IPS-18c (cell line): ENCODE results near the gene HIC2.
"Not testable (repeated sequence)": the region's sequence is repeated elsewhere in the genome, so short reads cannot be mapped to it uniquely, and the experiment has no call there.

Source experiments
- H3K4me3 ChIP-seq: 2 replicates; pipeline ENCODE4 v1.7.0; 2013; ENCODE audit warnings: low read depth, mild to moderate bottlenecking, low read length, moderate library complexity; ENCODE audit not compliant: insufficient read depth
- H3K9me3 ChIP-seq: one replicate; pipeline ENCODE4 v1.6.1; 2013; ENCODE audit warnings: mild to moderate bottlenecking, low read length, moderate library complexity; ENCODE audit not compliant: control insufficient read depth, insufficient read depth

Gene HIC2

DNA sequence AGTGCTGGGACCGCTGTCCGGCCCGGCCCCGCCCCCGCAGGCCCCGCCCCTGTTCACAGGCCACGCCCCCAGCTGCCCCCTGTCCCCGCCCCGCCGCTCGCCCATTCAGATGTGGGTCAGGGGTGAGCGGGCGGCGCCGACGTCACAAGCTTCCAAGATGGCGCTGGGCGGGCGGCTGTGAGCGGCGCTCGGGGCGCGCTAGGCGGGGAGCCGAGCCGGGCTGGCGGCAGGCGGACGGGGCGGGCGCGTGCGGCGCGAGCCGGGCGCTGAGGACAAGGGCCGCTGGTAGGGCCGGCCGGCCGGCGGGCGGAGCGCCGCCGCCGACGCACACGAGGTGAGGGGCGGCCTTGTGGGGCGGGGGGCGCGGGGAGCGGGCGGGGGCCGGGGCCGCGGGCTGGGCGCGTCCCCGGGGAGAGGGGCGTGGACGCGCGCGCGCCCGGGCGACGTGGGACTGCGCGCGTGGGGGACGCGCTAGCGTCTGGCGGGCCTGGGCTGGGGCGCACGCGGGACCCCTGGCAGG lies at the start of gene HIC2:
HIC2 (plus strand) TSS at position 145 of the 520 bp plus-strand sequence. CDS start 25,461 bp downstream, outside the sequence.
- not testable (repeated sequence) for H3K4me3 ChIP-seq, H3K9me3 ChIP-seq

DNA sequence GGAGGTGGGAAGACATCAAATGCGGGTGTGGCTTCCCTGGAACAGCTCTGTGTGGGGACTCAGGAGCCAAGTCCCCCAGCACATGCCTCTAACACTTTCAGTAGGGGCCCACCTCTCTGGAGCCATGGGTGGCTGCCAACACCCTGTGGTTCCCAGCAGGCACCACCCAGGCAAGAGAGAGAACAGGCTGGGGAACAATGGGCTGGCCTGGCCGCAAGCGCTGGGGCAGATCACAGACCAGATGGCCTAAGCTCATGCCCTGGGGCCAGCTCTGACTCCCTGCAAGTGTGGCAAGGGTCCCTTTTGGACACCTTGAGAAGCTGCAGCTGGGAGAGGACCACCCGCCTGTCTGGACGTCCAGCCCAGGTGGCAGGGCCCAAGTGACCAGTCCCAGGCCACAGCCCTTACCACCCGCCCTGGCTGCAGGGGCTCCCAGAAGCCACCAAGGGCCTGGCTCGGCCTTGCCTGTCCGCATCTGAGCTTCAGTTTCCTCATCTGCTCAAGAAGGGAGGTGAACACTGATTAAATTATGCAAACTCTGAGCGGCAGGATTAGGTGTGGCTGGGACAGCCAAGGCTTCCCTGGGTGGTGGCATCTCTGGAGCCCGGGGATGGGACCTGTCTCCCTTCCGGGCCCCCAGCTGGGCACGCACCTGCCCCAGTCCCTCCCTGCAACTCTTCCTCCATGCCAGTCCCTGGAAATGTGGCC lies 48.4 kb upstream of the HIC2 start:
- not testable (repeated sequence) for H3K9me3 ChIP-seq, H3K4me3 ChIP-seq

DNA sequence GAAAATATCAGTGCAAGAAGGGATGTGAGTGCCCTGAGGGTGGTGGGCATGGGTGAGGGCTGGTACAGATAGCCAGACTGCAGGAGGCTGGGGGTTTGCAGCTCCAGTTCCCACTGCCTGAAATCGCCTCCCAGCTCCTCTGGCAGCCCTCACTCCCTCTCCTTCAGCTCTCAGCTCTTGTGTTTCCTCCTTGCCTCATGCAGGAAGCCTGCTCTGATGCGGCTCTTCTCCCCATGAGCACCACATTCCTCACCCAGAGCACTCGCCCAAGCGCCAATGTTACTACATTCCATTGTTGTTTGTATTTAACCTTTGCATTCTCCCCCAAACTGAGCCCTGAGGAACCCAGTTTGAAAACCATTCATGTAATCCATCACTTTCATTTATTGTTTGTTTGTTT lies 41.3 kb upstream of the HIC2 start:
- not testable (repeated sequence) for H3K4me3 ChIP-seq, H3K9me3 ChIP-seq

DNA sequence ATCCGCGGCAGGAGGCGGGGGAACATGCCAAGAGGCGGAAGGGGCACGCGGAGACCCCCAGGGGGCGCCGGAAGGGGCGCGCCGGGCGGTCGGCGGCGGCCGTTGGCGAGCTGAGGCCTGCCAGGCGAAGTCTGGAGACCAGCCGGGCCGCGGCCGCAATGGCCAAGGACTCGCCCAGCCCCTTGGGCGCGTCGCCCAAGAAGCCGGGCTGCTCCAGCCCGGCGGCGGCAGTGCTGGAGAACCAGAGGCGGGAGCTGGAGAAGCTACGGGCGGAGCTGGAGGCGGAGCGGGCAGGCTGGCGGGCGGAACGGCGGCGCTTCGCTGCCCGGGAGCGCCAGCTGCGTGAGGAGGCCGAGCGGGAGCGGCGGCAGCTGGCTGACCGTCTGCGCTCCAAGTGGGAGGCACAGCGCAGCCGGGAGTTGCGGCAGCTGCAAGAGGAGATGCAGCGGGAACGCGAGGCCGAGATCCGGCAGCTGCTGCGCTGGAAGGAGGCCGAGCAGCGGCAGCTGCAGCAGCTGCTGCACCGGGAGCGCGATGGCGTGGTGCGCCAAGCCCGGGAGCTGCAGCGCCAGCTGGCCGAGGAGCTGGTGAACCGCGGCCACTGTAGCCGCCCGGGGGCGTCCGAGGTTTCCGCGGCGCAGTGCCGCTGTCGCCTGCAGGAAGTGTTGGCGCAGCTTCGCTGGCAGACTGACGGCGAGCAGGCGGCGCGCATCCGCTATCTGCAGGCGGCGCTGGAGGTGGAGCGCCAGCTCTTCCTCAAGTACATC lies 33.3 kb upstream of the HIC2 start, which contains the start of gene RIMBP3B:
RIMBP3B (plus strand) TSS at position 51 of the 767 bp plus-strand sequence; CDS start at position 159, 108 bp downstream.
- not testable (repeated sequence) for H3K4me3 ChIP-seq

GRCh38 chr22:21384468-21385357 lies 32.5 kb upstream of the HIC2 start:
- H3K9me3 ChIP-seq, H3K4me3 ChIP-seq: not testable (repeated sequence)

More for the DNA sequence above, 33.3 kb upstream of the HIC2 start, which contains the start of gene RIMBP3B:
- not testable (repeated sequence) for H3K9me3 ChIP-seq

- not testable (repeated sequence) for H3K4me3 ChIP-seq, H3K9me3 ChIP-seq
Measured at GRCh38 chr22:21389480-21389879, 27.7 kb upstream of the HIC2 start.

DNA sequence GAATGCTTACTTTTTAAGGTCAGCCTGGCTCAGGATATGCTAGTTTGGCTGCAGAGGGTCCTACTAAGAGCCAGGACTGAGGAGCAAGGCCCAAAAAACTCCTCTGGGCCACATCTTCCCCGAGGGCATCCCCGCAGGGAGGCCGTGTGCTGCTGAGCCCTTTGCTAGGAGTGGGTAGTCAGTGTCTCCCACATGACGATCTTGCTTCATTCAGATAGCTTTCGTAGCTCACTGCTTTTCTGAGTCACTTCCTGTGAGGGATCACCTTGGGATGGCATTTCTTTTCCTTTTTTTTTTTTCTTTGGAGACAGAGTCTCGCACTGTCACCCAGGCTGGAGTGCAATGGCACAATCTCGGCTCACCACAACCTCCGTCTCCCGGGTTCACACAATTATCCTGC lies 27.2 kb upstream of the HIC2 start:
- H3K4me3 ChIP-seq, H3K9me3 ChIP-seq: not testable (repeated sequence)

- not testable (repeated sequence) for H3K9me3 ChIP-seq, H3K4me3 ChIP-seq
Measured at GRCh38 chr22:21394613-21395012, 22.6 kb upstream of the HIC2 start.

- not testable (repeated sequence) for H3K9me3 ChIP-seq, H3K4me3 ChIP-seq
Measured at GRCh38 chr22:21401197-21401969, 15.8 kb upstream of the HIC2 start.

DNA sequence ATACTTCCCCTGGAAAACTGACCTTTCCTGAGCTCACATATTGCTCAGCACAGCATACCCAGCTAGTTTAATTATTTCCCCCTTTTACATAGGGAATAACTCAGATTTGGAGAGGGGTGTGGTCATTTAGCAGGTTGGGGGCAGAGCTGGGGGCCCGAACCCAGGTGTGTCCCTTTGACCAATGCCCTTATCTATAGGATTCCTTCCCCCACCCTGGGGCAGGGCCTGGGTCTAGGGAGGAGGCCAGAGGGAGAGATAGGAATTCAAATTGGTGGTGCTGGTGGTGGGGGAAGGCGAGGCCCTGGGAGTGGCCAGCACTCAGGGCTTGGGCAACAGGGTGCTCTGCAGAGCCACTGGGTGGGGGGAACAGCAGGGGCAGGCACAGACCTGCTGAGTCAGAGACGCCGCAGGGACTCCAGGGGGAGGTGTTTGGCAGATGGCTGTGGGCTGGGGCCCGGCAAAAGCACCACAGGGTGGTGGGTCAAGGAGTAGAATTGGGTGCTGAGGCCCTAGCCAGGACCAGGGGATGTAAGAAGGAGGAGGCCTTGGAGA lies 14.3 kb upstream of the HIC2 start:
- not testable (repeated sequence) for H3K9me3 ChIP-seq, H3K4me3 ChIP-seq

GRCh38 chr22:21407139-21407538 lies 10.0 kb upstream of the HIC2 start:
- not testable (repeated sequence) for H3K4me3 ChIP-seq, H3K9me3 ChIP-seq

DNA sequence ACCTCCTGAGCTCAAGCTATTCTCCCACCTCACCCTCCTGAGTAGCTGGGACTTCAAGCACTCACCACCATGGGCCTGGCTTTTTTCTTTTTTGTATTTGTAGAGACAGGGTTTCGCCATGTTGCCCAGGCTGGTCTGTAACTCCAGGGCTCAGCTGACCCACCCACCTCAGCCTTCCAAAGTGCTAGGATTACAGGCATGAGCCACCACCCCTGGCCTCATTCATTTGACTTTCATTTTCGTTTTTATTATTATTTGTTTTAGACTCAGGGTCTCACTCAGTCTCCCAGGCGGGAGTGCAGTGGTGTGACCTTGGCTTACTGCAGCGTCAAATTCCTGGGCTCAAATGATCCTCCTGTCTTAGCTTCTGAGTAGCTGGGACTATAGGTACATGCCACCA lies 9.4 kb upstream of the HIC2 start:
- not testable (repeated sequence) for H3K4me3 ChIP-seq, H3K9me3 ChIP-seq

DNA sequence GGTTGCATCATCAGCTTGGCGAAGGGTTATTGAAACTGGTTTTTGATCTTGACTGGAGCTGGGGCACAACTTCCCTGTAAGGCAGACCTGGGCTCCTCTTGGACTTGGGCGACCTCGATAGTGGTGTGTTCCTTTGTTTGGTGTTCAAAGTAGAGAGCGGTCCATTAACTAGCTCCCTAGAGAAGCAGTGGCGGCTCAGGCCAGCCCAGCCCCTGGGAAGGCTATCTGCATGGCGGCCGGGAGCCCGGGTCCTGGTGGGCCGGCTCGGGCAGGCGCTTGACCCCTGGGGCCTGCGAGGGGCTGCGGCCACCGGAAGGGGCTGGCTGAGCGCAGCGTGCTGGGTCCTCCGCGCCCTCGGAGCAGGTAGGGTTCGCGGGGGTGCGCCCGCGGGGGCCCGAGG lies 796 bp upstream of the HIC2 start:
- not testable (repeated sequence) for H3K4me3 ChIP-seq, H3K9me3 ChIP-seq

DNA sequence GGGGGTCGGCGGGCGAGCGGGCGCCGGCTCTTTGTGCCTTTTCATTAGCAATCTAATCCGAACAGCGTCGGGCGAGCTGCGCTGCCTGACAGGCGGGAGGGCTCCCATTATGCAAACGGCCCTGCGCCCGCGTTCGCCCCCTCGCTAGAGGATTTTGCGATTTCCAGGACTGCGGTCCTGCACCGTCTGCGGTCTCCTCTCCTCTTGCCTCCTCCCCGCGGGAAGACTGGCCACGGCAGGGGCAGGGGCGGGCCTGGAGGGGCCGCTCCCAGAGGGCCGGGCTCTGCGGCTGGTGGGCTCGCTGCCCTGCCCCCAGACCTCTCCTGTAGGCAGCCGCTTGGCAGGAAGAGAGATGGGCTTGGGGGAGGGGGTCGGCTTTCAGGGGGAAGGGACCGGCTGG lies 682 bp downstream of the HIC2 start:
- not testable (repeated sequence) for H3K4me3 ChIP-seq, H3K9me3 ChIP-seq

- not testable (repeated sequence) for H3K9me3 ChIP-seq, H3K4me3 ChIP-seq
Measured at GRCh38 chr22:21418974-21419638, 1.9 kb downstream of the HIC2 start.

GRCh38 chr22:21420180-21420763 lies 3.1 kb downstream of the HIC2 start:
- H3K9me3 ChIP-seq, H3K4me3 ChIP-seq: not testable (repeated sequence)
